Measurements from ENCODE around the gene BACE1.
A peak's percentile ranks its signal among the peaks of the same experiment; 100 is the strongest.

BACE1 gene

DNA sequence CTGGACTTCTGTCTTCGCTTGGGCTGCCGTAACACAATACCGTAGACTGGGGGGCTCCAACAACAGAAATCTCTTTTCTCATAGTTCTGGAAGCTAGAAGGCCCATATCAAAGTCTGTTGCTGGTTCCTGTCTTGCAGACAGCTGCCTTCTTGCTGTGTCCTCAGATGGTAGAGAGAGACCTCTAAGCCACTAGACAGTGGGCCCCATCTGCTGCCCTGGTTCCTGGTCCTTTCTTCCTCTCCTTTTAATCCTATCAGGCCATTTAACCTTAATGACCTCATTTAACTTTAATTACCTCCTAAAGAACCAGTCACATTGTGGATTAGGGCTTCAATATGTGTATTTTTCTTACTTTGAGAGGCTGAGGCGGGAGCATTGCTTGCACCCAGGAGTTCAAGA lies 21.0 kb upstream of the BACE1 start:
- Histone ChIP-seq H3K27ac (peak overlapping the region; percentile 90), H3K27me3 (ENCODE audit: insufficient read depth, low read depth, severe bottlenecking) (no peaks in the 10 kb centered on the region), H3K4me3 (ENCODE audit: low read depth, low read length) (no peak overlapping the region; the same call in 1 of the 2 replicates), H3K36me3 (peaks cover 38% of the 10 kb centered on the region), H3K9me3 (ENCODE audit: severe bottlenecking) (no peaks in the 10 kb centered on the region)
- TF ChIP-seq, protein P1, sequence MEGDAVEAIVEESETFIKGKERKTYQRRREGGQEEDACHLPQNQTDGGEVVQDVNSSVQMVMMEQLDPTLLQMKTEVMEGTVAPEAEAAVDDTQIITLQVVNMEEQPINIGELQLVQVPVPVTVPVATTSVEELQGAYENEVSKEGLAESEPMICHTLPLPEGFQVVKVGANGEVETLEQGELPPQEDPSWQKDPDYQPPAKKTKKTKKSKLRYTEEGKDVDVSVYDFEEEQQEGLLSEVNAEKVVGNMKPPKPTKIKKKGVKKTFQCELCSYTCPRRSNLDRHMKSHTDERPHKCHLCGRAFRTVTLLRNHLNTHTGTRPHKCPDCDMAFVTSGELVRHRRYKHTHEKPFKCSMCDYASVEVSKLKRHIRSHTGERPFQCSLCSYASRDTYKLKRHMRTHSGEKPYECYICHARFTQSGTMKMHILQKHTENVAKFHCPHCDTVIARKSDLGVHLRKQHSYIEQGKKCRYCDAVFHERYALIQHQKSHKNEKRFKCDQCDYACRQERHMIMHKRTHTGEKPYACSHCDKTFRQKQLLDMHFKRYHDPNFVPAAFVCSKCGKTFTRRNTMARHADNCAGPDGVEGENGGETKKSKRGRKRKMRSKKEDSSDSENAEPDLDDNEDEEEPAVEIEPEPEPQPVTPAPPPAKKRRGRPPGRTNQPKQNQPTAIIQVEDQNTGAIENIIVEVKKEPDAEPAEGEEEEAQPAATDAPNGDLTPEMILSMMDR (IDR thresholded peaks at IDR 0.05; ENCODE audit: low read depth, low read length) = no peak
- peak; percentile 91 for DNase-seq

DNA sequence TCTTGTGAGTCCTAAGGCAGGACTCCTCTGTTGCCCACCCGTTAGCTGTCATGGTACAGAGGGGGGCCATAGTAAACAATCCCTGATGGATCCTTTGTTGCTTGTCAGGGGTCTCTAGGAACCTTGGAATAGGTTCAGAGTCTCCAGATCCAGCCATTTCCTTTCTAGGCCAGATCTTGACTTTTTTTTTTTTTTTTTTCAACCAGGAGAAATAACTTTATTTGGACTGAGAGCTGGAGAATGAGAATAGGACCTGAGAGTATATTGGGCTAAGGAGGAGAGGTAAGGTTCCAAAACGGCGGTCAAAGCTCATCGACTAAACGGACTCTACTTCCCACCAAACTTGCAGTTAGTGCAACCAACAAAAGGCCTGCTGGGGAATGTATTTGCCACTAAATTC lies 19.3 kb upstream of the BACE1 start:
- Histone ChIP-seq H3K36me3 (peaks cover 26% of the 10 kb centered on the region), H3K4me3 (ENCODE audit: low read depth, low read length) (no peak overlapping the region), H3K27ac (peak overlapping the region; percentile 90), H3K9me3 (ENCODE audit: severe bottlenecking) (no peaks in the 10 kb centered on the region), H3K27me3 (ENCODE audit: insufficient read depth, low read depth, severe bottlenecking) (no peaks in the 10 kb centered on the region)
- DNase-seq = no peak
- TF ChIP-seq, protein P1 (IDR thresholded peaks at IDR 0.05; ENCODE audit: low read depth, low read length) = no peak

DNA sequence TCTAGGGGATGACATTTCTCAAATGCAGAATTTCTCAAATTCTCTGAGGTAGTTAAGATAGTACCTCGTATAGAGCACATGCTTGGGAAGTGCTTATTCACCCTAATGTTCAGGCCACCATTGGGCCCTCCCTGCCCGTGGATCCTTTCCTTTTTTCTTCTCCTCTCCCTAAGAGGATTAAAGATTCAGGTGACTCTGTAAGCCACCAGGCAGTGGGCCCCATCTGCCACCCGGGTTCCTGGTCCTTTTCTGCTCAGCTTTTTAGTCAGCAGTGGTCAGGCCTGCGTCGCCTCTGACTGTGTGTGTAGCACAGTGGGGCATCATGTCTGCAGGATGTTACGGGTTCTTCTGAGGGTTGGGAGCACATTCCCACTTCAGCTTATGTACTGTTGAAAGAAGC lies 18.8 kb upstream of the BACE1 start:
- no peak overlapping the region for H3K4me3 ChIP-seq (ENCODE audit: low read depth, low read length)
- DNase-seq = peak; percentile 93
- TF ChIP-seq, protein P1 (IDR thresholded peaks at IDR 0.05; ENCODE audit: low read depth, low read length) = no peak
- H3K27me3 ChIP-seq (ENCODE audit: insufficient read depth, low read depth, severe bottlenecking) = no peaks in the 10 kb centered on the region
- H3K9me3 ChIP-seq (ENCODE audit: severe bottlenecking) = no peaks in the 10 kb centered on the region
- peaks cover 25% of the 10 kb centered on the region for H3K36me3 ChIP-seq
- peak overlapping the region; percentile 90 for H3K27ac ChIP-seq

DNA sequence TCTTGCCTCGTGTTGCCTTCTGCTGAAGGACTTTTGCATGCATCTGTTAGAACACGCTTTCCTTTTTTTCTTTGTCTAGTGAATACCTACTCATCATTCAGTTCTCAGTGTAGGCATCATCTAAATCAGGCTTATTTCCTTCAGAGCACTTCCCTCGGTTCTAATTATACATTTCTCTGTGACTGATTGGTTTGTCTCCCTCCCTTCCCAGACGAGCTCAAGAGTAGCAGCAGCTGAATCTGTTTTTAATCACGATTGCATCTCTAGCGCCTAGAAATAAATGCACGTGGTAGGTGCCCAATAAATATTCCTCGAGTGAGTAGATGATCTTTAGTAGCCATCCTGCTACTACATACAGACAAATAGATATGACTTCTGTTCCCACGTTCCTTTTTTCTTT lies 17.9 kb upstream of the BACE1 start:
- H3K36me3 ChIP-seq = peaks cover 18% of the 10 kb centered on the region
- no peak for DNase-seq
- H3K27me3 ChIP-seq (ENCODE audit: insufficient read depth, low read depth, severe bottlenecking) = no peaks in the 10 kb centered on the region
- TF ChIP-seq, protein P1 (IDR thresholded peaks at IDR 0.05; ENCODE audit: low read depth, low read length) = no peak
- H3K27ac ChIP-seq = peak overlapping the region; percentile 90
- no peaks in the 10 kb centered on the region for H3K9me3 ChIP-seq (ENCODE audit: severe bottlenecking)
- H3K4me3 ChIP-seq (ENCODE audit: low read depth, low read length) = no peak overlapping the region

DNA sequence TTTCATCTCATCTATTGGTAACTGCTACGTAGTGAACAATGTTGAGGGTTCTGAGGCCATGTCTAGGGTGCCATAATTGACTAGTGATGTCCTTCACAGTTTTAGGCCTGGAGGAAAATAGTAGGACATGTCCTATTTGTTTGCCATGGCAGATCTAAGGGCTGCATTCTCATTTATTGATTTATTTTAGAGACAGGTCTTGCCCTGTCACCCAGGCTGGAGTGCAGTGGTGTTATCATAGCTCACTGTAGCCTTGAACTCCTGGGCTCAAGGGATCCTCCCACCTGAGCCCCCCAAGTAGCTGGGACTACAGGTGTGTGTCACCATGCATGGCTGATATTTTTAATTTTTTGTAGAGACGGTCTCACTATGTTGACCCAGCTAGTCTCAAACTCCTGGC lies 16.8 kb upstream of the BACE1 start:
- no peaks in the 10 kb centered on the region for H3K27me3 ChIP-seq (ENCODE audit: insufficient read depth, low read depth, severe bottlenecking)
- no peaks in the 10 kb centered on the region for H3K9me3 ChIP-seq (ENCODE audit: severe bottlenecking)
- TF ChIP-seq, protein P1 (IDR thresholded peaks at IDR 0.05; ENCODE audit: low read depth, low read length) = no peak
- peak overlapping the region; percentile 90 for H3K27ac ChIP-seq
- H3K4me3 ChIP-seq (ENCODE audit: low read depth, low read length) = no peak overlapping the region
- H3K36me3 ChIP-seq = peaks cover 9% of the 10 kb centered on the region
- DNase-seq = no peak

DNA sequence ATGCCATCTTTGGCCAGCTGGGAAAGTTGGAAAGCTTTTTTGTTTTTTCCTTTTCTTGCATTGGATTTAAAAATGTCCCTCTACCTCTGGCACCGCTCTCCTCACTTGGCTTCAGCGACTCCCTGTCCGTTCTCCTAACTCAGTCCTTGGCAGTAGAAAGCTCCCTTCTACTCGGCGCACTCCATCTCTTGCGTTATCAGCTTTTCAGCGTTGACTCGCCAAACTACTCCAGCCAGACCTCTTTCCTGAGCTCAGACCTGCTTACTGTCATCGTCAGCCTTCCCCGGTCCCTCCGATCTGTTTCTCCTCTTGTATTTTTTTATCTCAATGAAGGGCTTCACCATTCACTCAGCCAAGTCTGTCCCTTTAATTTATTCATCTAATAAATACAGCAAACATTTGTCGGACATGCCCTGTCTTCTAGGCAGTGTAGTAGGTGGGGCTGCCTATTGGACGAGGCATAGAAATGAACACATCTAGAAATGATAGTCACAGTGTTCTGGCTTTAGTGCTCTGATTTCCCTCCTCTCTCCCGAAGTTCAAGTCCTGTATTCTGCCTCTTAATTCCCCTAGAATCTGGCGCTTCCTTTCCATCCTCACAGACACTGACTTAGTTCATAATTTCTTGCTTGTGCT lies 12.4 kb upstream of the BACE1 start:
- TF ChIP-seq, protein P1 (IDR thresholded peaks at IDR 0.05; ENCODE audit: low read depth, low read length) = no peak
- DNase-seq = no peak
- H3K4me3 ChIP-seq (ENCODE audit: low read depth, low read length) = peak overlapping the region; percentile 81
- H3K27me3 ChIP-seq (ENCODE audit: insufficient read depth, low read depth, severe bottlenecking) = no peaks in the 10 kb centered on the region
- peak overlapping the region; percentile 90 for H3K27ac ChIP-seq
- H3K9me3 ChIP-seq (ENCODE audit: severe bottlenecking) = no peaks in the 10 kb centered on the region
- peaks cover 5% of the 10 kb centered on the region; the same call in 1 of the 2 replicates for H3K36me3 ChIP-seq

Measured in WERI-Rb-1 (cell line).